ENCODE measurements around the gene TCN1. TPM values are rescaled to one million over a fixed set of nuclear protein-coding genes. Genes with fewer than 3 reads are reported as not detected.

Gene TCN1
- total and polyA plus RNA-seq, 9 of the 15 experiments (the other 6 are each of a cell fraction or from before 2014, with no cell fraction given), result 0.63 to 25.9 (median 8.0) TPM

- no peaks in the 10 kb centered on the region for H3K9me1 ChIP-seq (ENCODE audit: control insufficient read depth, insufficient read depth, low read length)
Observed at GRCh38 chr11:59866836-59867235, 549 bp upstream of the TCN1 start.

More at GRCh38 chr11:59866836-59867235, 549 bp upstream of the TCN1 start:
- Histone ChIP-seq H3K4me3 (no peak overlapping the region), H3K4me1 (replicated peaks in 1 of 2; ENCODE audit: control insufficient read depth in 2 of 2, insufficient read depth in 2 of 2, low read length in 2 of 2) (peaks cover 0 to 3% of the 10 kb centered on the region in 2 experiments; a peak in 1 of 5 replicates), H3K79me2 (ENCODE audit: control insufficient read depth, insufficient read depth, low read length) (no peaks in the 10 kb centered on the region), H3K27me3 (ENCODE audit: control insufficient read depth in 2 of 2, insufficient read depth in 2 of 2, low read length in 2 of 2) (no peaks in the 10 kb centered on the region), H3K9me3 (replicated peaks; ENCODE audit: control insufficient read depth, insufficient read depth, low read depth, low read length) (no peaks in the 10 kb centered on the region), H2AFZ (ENCODE audit: low read depth, low read length) (no peak overlapping the region), H3K27ac (ENCODE audit: extremely low read depth, low read depth, low read length) (no peak overlapping the region), H4K20me1 (replicated peaks; ENCODE audit: control insufficient read depth, insufficient read depth, low read length) (no peaks in the 10 kb centered on the region), H3K9ac (ENCODE audit: insufficient read depth in 1 of 2, low read depth in 2 of 2, low read length in 2 of 2) (no peak overlapping the region), H3K4me2 (ENCODE audit: insufficient read depth, low read length) (no peak overlapping the region; the same call in 1 of the 2 replicates), H3K36me3 (ENCODE audit: control insufficient read depth, insufficient read depth, low read length) (no peaks in the 10 kb centered on the region)
- no peak for ATAC-seq
- in situ Hi-C loops (cut with MboI) (no loop called here), intact Hi-C loops (cut with micrococcal nuclease) (no loop called here)
- 0% methylated on average over 1 of the region's 1 CpG for WGBS (ENCODE audit: insufficient coverage, low coverage, missing lambda C conversion rate)
- TF ChIP-seq GABPB1 (CRISPR knock-in tag; IDR thresholded peaks at IDR 0.05) (no peak), SRSF9 (IDR thresholded peaks at IDR 0.05; ENCODE audit: borderline replicate concordance, low read depth, low read length) (no peak), PPARD (CRISPR knock-in tag; IDR thresholded peaks at IDR 0.05) (no peak), PHF20 (IDR thresholded peaks at IDR 0.05; ENCODE audit: partially characterized antibody) (no peak), ZNF444 (CRISPR knock-in tag; IDR thresholded peaks at IDR 0.05) (no peak), ASH1L (IDR thresholded peaks at IDR 0.05; ENCODE audit: borderline replicate concordance, low read depth, partially characterized antibody) (no peak), THAP12 (CRISPR knock-in tag; IDR thresholded peaks at IDR 0.05) (no peak), TGIF2 (CRISPR knock-in tag; IDR thresholded peaks at IDR 0.05) (no peak), HDAC1 (IDR thresholded peaks at IDR 0.05) (no peak), GATA2 (CRISPR knock-in tag; IDR thresholded peaks at IDR 0.05) (no peak), CBFA2T2 (conservative IDR thresholded peaks at IDR 0.05) (no peak)
- TF ChIP-seq, protein P1, sequence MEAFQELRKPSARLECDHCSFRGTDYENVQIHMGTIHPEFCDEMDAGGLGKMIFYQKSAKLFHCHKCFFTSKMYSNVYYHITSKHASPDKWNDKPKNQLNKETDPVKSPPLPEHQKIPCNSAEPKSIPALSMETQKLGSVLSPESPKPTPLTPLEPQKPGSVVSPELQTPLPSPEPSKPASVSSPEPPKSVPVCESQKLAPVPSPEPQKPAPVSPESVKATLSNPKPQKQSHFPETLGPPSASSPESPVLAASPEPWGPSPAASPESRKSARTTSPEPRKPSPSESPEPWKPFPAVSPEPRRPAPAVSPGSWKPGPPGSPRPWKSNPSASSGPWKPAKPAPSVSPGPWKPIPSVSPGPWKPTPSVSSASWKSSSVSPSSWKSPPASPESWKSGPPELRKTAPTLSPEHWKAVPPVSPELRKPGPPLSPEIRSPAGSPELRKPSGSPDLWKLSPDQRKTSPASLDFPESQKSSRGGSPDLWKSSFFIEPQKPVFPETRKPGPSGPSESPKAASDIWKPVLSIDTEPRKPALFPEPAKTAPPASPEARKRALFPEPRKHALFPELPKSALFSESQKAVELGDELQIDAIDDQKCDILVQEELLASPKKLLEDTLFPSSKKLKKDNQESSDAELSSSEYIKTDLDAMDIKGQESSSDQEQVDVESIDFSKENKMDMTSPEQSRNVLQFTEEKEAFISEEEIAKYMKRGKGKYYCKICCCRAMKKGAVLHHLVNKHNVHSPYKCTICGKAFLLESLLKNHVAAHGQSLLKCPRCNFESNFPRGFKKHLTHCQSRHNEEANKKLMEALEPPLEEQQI (IDR thresholded peaks at IDR 0.05), result no peak
- ChIA-PET POLR2A (interaction anchor here (0.6 kb wide), 1 partner anchor 257 kb away, joined by 4 read pairs; no protein-coding TSS in a partner anchor), CTCF (ENCODE audit: low intra/inter-chr PET ratio) (no interaction called here)
- no peak for DNase-seq (ENCODE audit: extremely low read depth in 1 of 4, low spot score in 3 of 4)
- BruUV-seq (replicated peaks), result no TSS peak
- no peak for FAIRE-seq

Measured in K562 (cell line).